Vagina (tissue), 2 donors: ENCODE data around the gene C22orf39. TPM values are rescaled to one million over a fixed set of nuclear protein-coding genes. Genes with fewer than 3 reads are reported as not detected.
"Not testable (repeated sequence)": the region's sequence is repeated elsewhere in the genome, so short reads cannot be mapped to it uniquely, and the experiment has no call there.

Experiments
- DNase-seq, 2 donors: peaks; one replicate each; pipeline ENCODE4 v3.0.0-alpha.2; 2017; ENCODE audit errors: extremely low spot score in 2 of 2
- H3K27ac ChIP-seq: fragments of 200-600 bp; sonication (generic); one replicate; pipeline ENCODE4 v1.5.1; 2019
- H3K27me3 ChIP-seq: fragments of 200-600 bp; sonication (generic); one replicate; pipeline ENCODE4 v1.5.1; 2019
- H3K36me3 ChIP-seq, 2 donors: fragments of 200-600 bp; sonication (generic); one replicate each; pipeline ENCODE4 v1.5.1; 2017 to 2019
- H3K4me1 ChIP-seq: fragments of 200-600 bp; sonication (generic); one replicate; pipeline ENCODE4 v1.5.1; 2019
- H3K4me3 ChIP-seq, 2 donors: fragments of 200-600 bp; sonication (generic); 1 replicate in 1 of 2; 2 replicates in 1 of 2; pipeline ENCODE4 v1.5.1; 2016 to 2019
- H3K9me3 ChIP-seq: fragments of 200-600 bp; sonication (generic); one replicate; pipeline ENCODE4 v1.5.1; 2019
- CTCF ChIP-seq, 3 experiments: fragments of 450-650 bp in 2 of 3; fragments of 200-600 bp in 1 of 3; sonication (generic) in 1 of 3; IDR thresholded peaks; one replicate each; pipeline ENCODE4 v1.5.1; 2017 to 2019; ENCODE audit warnings: antibody characterized with exemption in 3 of 3, mild to moderate bottlenecking in 2 of 3, moderate library complexity in 2 of 3
- POLR2A ChIP-seq, 2 donors: fragments of 450-650 bp; IDR thresholded peaks; one replicate each; pipeline ENCODE4 v1.6.1; 2017; ENCODE audit warnings: antibody characterized with exemption in 2 of 2, mild to moderate bottlenecking in 2 of 2, moderate library complexity in 2 of 2
- POLR2AphosphoS5 ChIP-seq, 2 donors: sonication (generic); formaldehyde crosslinking; IDR thresholded peaks; one replicate each; pipeline ENCODE4 v1.9.0; 2017; ENCODE audit warnings: antibody characterized with exemption in 2 of 2, mild to moderate bottlenecking in 2 of 2, low read depth in 1 of 2; ENCODE audit not compliant: insufficient read depth in 1 of 2
- intact Hi-C: fragments of 100-400 bp; cut with DNase I; formaldehyde crosslinking; loops from one replicate; pipeline ENCODE4 v1.15.1; 2023
- total RNA-seq: library from RNA; depleted of rRNA; stranded (reverse); fragments of >200 nt; gene quantifications from one replicate; pipeline ENCODE4 v1.2.3, GENCODE V29; 2016

C22orf39 gene
- total RNA-seq, 1 donor from 2014 or later = 46.9 TPM

- TF ChIP-seq CTCF (IDR thresholded peaks at IDR 0.05) = no peak
- TF ChIP-seq POLR2AphosphoS5 (IDR thresholded peaks at IDR 0.05; ENCODE audit: insufficient read depth in 1 of 2, low read depth in 1 of 2) = no peak
- intact Hi-C loops = no loop called here
- DNase-seq = no peak
- H3K27me3 ChIP-seq = no peaks in the 10 kb centered on the region
- no peak overlapping the region for H3K4me3 ChIP-seq
- no peaks in the 10 kb centered on the region for H3K9me3 ChIP-seq
- peaks cover 0 to 28% of the 10 kb centered on the region in 2 donors for H3K36me3 ChIP-seq
- peaks cover 3% of the 10 kb centered on the region for H3K4me1 ChIP-seq
- no peak overlapping the region for H3K27ac ChIP-seq
Observed at GRCh38 chr22:19440411-19441195, 6.9 kb downstream of the C22orf39 start.

- peaks cover 2% of the 10 kb centered on the region for H3K4me1 ChIP-seq
- intact Hi-C loops = no loop called here
- H3K27me3 ChIP-seq = no peaks in the 10 kb centered on the region
- peaks cover 0 to 31% of the 10 kb centered on the region in 2 donors for H3K36me3 ChIP-seq
- no peak overlapping the region for H3K4me3 ChIP-seq
- no peak for DNase-seq
- TF ChIP-seq POLR2A (IDR thresholded peaks at IDR 0.05) = no peak
- no peak for TF ChIP-seq POLR2AphosphoS5 (IDR thresholded peaks at IDR 0.05; ENCODE audit: insufficient read depth in 1 of 2, low read depth in 1 of 2)
- no peak for TF ChIP-seq CTCF (IDR thresholded peaks at IDR 0.05)
- H3K9me3 ChIP-seq = no peaks in the 10 kb centered on the region
- H3K27ac ChIP-seq = no peak overlapping the region
Observed at GRCh38 chr22:19438298-19438697, 9.2 kb downstream of the C22orf39 start.

GRCh38 chr22:19436444-19437161, 10.9 kb downstream of the C22orf39 start:
- H3K27me3 ChIP-seq, H3K4me1 ChIP-seq, DNase-seq, intact Hi-C loops, H3K9me3 ChIP-seq, H3K27ac ChIP-seq, H3K4me3 ChIP-seq: not testable (repeated sequence)
- H3K36me3 ChIP-seq = peaks cover 0 to 26% of the 10 kb centered on the region in 2 donors

- TF ChIP-seq CTCF (IDR thresholded peaks at IDR 0.05) (no peak), POLR2A (IDR thresholded peaks at IDR 0.05) (no peak), POLR2AphosphoS5 (IDR thresholded peaks at IDR 0.05; ENCODE audit: insufficient read depth in 1 of 2, low read depth in 1 of 2) (no peak)
- Histone ChIP-seq H3K27me3 (no peaks in the 10 kb centered on the region), H3K27ac (no peak overlapping the region), H3K4me1 (peaks cover 20% of the 10 kb centered on the region), H3K9me3 (no peaks in the 10 kb centered on the region), H3K4me3 (no peak overlapping the region), H3K36me3 (peaks cover 0 to 26% of the 10 kb centered on the region in 2 donors)
- intact Hi-C loops = no loop called here
- no peak for DNase-seq
Observed at GRCh38 chr22:19434829-19435580, 12.5 kb downstream of the C22orf39 start.

- TF ChIP-seq POLR2AphosphoS5 (IDR thresholded peaks at IDR 0.05; ENCODE audit: insufficient read depth in 1 of 2, low read depth in 1 of 2) (no peak), POLR2A (IDR thresholded peaks at IDR 0.05) (no peak), CTCF (IDR thresholded peaks at IDR 0.05) (no peak)
- intact Hi-C loops = no loop called here
- H3K27me3 ChIP-seq = no peaks in the 10 kb centered on the region
- peaks cover 26% of the 10 kb centered on the region for H3K4me1 ChIP-seq
- H3K4me3 ChIP-seq = no peak overlapping the region
- peaks cover 0 to 26% of the 10 kb centered on the region in 2 donors for H3K36me3 ChIP-seq
- H3K27ac ChIP-seq = no peak overlapping the region
- DNase-seq = no peak
- H3K9me3 ChIP-seq = no peaks in the 10 kb centered on the region
Observed at GRCh38 chr22:19434401-19434800, 13.1 kb downstream of the C22orf39 start.
